SH-SY5Y (cell line): ENCODE results near the gene USP51.

ENCODE experiments used
- GATA2 ChIP-seq: IDR thresholded peaks from 2 replicates; pipeline ENCODE4 v1.6.1; 2011; ENCODE audit warnings: mild to moderate bottlenecking, low read depth, low read length
- GATA3 ChIP-seq: IDR thresholded peaks from 2 replicates; pipeline ENCODE4 v1.6.1; 2011; ENCODE audit warnings: low read depth, mild to moderate bottlenecking, low read length, moderate library complexity

DNA sequence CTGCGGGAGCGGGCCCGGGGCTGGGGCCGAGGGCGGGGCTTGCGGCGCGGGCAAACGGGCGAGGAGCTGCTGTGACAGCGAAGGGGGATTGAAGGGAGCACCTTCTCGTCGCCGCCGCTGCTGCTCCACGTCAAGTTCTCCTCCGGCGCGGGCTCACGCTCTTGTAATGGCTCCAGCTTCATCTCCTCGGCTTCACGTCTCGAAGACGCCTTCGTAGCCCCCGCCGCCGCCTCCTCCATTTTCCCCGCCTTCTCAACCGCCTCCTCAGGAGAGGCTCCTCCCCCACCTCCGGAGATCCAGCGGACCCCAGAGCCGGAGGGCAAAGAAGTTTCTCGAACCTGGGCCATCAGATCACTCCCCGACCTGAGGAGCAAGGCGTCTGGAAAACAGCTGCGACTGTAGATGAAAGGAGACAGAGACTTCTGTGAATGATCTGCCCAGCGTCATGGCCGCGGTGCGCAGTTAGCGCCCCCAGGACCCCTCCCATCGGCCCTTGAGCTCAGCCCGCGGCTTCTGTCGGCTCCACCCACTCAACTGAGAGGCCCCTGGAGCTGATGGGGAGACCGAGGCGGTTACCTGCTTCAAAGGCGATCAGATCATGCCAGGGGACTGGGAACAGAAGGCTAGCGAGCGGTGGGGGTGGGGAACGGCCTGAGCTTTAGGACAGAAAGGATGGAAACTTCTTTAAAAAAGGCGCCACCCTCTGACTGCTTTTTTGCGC lies 895 bp downstream of the USP51 start:
- TF ChIP-seq GATA3, result no peak
- TF ChIP-seq GATA2, result no peak
